ENCODE results near the gene FAM120B. TPM values are rescaled to one million over a fixed set of nuclear protein-coding genes. Genes with fewer than 3 reads are reported as not detected.
A peak's percentile ranks its signal among the peaks of the same experiment; 100 is the strongest.

Gene FAM120B
- total and polyA plus RNA-seq, 4 donors = 5.5 to 38.5 (median 20.4) TPM

DNA sequence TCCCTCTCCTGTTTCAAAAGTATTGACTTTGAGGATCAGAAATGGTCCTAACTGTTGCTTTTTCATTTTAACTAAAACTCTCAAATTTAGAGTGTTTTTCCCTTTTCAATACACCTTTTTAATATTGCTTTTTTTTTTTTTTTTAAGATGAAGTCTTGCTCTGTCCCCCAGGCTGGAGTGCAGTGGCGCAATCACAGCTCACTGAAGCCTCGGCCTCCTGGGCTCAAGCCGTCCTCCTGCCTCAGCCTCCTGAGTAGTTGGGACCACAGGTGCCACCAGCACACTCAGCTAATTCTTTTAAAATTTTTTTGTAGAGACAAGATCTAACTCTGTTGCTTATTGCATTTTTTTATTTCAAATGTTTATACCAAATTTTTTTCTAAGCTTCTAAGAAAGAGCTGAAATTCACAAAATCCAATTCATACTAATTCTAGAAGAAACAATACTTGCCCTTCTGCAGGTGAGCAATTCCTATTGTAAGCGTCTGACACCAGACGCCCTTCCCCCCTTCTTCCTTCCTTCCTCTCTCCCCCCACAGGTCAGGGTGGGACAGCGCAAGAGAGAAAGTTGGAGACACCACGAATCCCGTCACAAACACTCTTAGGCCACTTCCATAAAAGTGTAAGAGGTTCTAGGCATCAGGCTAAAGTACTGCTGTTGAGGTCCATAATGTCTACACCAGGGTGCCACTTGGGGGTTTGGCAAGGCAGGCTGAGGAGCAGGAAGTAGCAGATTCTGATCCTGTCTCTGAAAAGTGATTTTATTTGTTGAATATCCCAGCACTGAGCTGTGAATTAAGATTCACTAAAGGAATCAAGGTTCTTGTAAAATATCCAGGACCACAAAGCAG, 28.4 kb upstream of the FAM120B start:
- Histone ChIP-seq H3K27ac (ENCODE audit: low read depth in 1 of 2, low read length in 2 of 2) (no peak overlapping the region), H3K9me3 (ENCODE audit: control insufficient read depth, low read length) (no peaks in the 10 kb centered on the region), H3K4me1 (ENCODE audit: control insufficient read depth in 1 of 2, insufficient read depth in 2 of 2, low read length in 2 of 2) (no peaks in the 10 kb centered on the region), H3K4me3 (ENCODE audit: low read length in 2 of 2) (no peak overlapping the region), H3K36me3 (ENCODE audit: control insufficient read depth in 1 of 2, insufficient read depth in 2 of 2, low read length in 1 of 2) (no peaks in the 10 kb centered on the region), H3K27me3 (ENCODE audit: control insufficient read depth in 1 of 2, insufficient read depth in 2 of 2, low read length in 1 of 2) (no peaks in the 10 kb centered on the region)
- DNase-seq (peak in 1 of 2 donors; percentile 11), ATAC-seq (ENCODE audit: low FRiP score) (no peak)
- intact Hi-C loops (cut with DNase I) = no loop called here
- 91 to 93% methylated on average over 8 of the region's 8 CpGs for WGBS, 2 donors

DNA sequence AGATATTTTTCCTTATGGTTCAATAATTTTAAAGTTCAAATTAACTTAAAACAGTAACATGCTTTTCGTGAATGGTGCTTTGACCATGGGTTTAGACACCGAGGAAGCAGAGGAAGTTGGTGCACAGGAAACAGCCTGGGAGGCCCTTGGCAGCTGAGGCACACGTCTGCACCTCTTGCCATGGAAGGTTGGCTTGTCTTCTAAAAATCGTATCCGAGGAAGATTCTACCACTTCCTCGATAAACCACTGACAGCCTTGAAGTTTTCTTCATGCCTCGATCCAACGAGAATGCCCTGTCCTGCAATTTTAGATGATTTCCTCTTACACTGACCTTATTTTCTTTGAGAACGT, 27.8 kb upstream of the FAM120B start:
- intact Hi-C loops (cut with DNase I) = no loop called here
- Histone ChIP-seq H3K4me3 (ENCODE audit: low read length in 2 of 2) (no peak overlapping the region), H3K27me3 (ENCODE audit: control insufficient read depth in 1 of 2, insufficient read depth in 2 of 2, low read length in 1 of 2) (no peaks in the 10 kb centered on the region), H3K9me3 (ENCODE audit: control insufficient read depth, low read length) (no peaks in the 10 kb centered on the region), H3K27ac (ENCODE audit: low read depth in 1 of 2, low read length in 2 of 2) (no peak overlapping the region), H3K36me3 (ENCODE audit: control insufficient read depth in 1 of 2, insufficient read depth in 2 of 2, low read length in 1 of 2) (peaks cover 0 to 2% of the 10 kb centered on the region in 2 donors), H3K4me1 (ENCODE audit: control insufficient read depth in 1 of 2, insufficient read depth in 2 of 2, low read length in 2 of 2) (no peaks in the 10 kb centered on the region)
- no peak for ATAC-seq (ENCODE audit: low FRiP score)
- DNase-seq = peak in 1 of 2 donors; percentile 20
- 79 to 82% methylated on average over 9 of the region's 9 CpGs for WGBS, 2 donors

DNA sequence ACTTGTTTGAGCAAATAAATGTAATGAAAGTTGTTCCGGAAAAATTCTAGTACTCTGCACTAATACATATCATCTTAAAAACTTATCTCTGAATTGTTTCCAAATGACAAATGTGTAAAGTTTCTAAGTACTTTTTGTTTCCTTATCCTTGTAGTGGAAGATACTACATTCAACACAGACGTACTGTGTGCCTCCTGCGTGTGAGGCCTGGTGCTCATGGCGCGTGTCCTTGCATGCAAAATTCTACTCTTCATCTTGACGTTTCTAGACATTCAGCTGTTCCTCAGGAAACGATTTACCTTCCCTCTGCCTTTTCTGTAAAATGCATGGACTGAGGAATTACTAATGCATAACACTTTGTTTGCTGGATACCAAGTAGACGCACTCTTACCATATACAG, 27.1 kb upstream of the FAM120B start:
- intact Hi-C loops (cut with DNase I) = no loop called here
- Histone ChIP-seq H3K36me3 (ENCODE audit: control insufficient read depth in 1 of 2, insufficient read depth in 2 of 2, low read length in 1 of 2) (peaks cover 0 to 2% of the 10 kb centered on the region in 2 donors), H3K4me3 (ENCODE audit: low read length in 2 of 2) (no peak overlapping the region), H3K27ac (ENCODE audit: low read depth in 1 of 2, low read length in 2 of 2) (no peak overlapping the region), H3K27me3 (ENCODE audit: control insufficient read depth in 1 of 2, insufficient read depth in 2 of 2, low read length in 1 of 2) (no peaks in the 10 kb centered on the region), H3K4me1 (ENCODE audit: control insufficient read depth in 1 of 2, insufficient read depth in 2 of 2, low read length in 2 of 2) (no peaks in the 10 kb centered on the region), H3K9me3 (ENCODE audit: control insufficient read depth, low read length) (no peaks in the 10 kb centered on the region)
- DNase-seq (no peak), ATAC-seq (ENCODE audit: low FRiP score) (no peak)
- 88 to 89% methylated on average over 8 of the region's 8 CpGs for WGBS, 2 donors

DNA sequence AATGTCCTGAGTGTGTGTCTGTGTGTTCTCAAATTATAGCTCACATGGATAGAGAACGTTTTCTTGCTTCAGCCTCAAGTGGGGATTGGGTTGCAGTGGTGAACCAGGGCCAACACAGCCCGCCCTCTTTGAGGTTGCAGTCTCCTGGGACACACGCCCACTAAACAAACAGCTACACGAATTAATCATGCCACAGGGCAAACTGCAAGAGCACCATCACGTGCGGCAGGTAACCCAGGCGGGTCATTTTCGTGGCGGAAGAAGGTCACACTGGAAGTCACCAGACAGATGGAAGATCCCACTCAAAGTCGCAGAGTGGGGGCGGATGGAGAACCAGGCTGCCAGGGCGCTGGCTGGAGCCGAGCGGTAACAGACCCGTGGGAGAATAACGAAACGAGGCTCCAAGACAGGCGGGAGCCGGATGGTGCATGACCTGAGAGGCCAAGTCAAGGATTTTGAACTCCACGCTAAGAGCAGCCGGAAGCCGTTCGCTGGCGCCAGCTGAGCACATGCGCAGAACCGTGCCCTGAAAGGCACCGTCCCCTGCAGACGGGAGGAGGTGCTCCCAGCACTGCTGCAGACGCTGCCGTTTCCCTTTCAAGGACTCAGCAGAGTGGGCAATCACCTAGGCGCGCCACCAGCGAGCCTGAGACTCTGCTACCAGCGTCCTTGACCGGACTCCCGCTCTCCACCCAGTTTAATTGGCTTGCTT, 26.4 kb upstream of the FAM120B start:
- intact Hi-C loops (cut with DNase I) = no loop called here
- WGBS, 2 donors = 38 to 46% methylated on average over 36 of the region's 36 CpGs
- Histone ChIP-seq H3K27me3 (ENCODE audit: control insufficient read depth in 1 of 2, insufficient read depth in 2 of 2, low read length in 1 of 2) (no peaks in the 10 kb centered on the region), H3K4me1 (ENCODE audit: control insufficient read depth in 1 of 2, insufficient read depth in 2 of 2, low read length in 2 of 2) (no peaks in the 10 kb centered on the region), H3K9me3 (ENCODE audit: control insufficient read depth, low read length) (no peaks in the 10 kb centered on the region), H3K27ac (ENCODE audit: low read depth in 1 of 2, low read length in 2 of 2) (no peak overlapping the region), H3K36me3 (ENCODE audit: control insufficient read depth in 1 of 2, insufficient read depth in 2 of 2, low read length in 1 of 2) (peaks cover 0 to 2% of the 10 kb centered on the region in 2 donors), H3K4me3 (ENCODE audit: low read length in 2 of 2) (peak overlapping the region in 1 of 2 donors; percentile 40)
- peak in 1 of 2 donors; percentile 80 for DNase-seq
- peak; percentile 45 for ATAC-seq (ENCODE audit: low FRiP score)

DNA sequence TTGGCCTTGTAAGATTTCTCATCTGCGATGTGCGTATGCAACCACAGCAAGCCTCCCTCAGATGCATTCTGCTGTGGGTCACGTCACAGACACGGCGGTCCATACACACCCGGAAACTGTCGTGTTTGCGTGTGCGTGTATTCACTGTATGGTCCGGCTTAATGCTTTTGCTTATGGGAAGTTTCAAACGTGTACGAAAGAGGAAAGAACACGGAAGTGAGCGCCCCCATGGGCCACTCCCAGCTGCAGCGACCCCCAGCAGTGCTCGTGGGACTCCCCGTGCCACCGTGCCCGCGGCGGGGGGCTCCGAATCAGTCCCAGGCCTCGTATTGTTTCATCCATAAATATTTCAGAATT, 25.9 kb upstream of the FAM120B start:
- H3K27ac ChIP-seq (ENCODE audit: low read depth in 1 of 2, low read length in 2 of 2) = no peak overlapping the region
- 51 to 56% methylated on average over 23 of the region's 23 CpGs for WGBS, 2 donors
- intact Hi-C loops (cut with DNase I) = no loop called here
- ATAC-seq (ENCODE audit: low FRiP score) (no peak), DNase-seq (no peak)
- H3K27me3 ChIP-seq (ENCODE audit: control insufficient read depth in 1 of 2, insufficient read depth in 2 of 2, low read length in 1 of 2) = no peaks in the 10 kb centered on the region
- H3K36me3 ChIP-seq (ENCODE audit: control insufficient read depth in 1 of 2, insufficient read depth in 2 of 2, low read length in 1 of 2) = peaks cover 0 to 2% of the 10 kb centered on the region in 2 donors
- peak overlapping the region in 1 of 2 donors; percentile 40 for H3K4me3 ChIP-seq (ENCODE audit: low read length in 2 of 2)
- no peaks in the 10 kb centered on the region for H3K4me1 ChIP-seq (ENCODE audit: control insufficient read depth in 1 of 2, insufficient read depth in 2 of 2, low read length in 2 of 2)
- no peaks in the 10 kb centered on the region for H3K9me3 ChIP-seq (ENCODE audit: control insufficient read depth, low read length)

DNA sequence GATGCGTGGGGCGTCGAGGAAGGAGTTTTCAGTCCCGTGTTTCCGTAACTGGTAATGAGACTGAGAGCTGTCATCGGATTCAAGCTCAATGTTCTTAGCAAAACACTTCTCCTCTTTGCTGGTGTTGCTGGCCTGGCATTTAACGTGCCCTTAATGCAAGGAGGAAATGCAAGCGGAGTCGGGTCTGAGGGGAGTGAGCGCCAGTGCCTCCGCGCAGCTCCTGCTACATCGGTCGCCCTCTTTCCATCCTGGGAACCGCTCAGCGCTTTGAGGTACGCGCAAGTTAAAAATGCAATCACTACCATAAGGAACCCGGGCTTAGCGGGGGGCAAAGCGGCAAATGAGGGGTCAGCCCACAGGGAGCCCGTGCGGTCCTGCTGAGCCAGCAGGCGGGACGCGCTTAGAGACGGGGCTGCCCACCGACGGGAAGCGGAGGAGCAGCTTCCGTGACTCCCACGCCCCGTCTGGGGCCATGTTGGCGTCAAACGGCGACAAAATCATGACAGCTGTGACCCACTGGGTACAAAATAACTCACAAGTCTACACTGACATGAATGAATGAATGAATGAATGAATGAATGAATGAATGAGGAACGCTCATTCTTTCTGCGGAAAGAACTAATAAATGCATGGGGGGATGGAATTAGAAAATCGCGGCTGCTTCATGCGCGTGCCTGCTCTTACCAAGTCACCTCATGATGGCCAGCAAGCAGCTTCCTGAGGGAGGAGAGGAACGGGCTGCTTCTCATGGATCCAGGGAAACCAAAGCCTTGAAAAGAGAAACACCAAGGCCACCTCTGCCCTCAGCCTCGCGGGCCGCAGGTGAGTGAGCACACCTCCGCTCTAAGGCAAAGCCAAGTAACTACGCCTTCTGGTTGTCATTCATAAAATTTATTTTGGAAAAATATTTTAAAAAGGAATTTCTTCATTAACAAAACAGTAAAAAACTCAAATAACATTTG, 24.9 kb upstream of the FAM120B start:
- Histone ChIP-seq H3K4me3 (ENCODE audit: low read length in 2 of 2) (no peak overlapping the region), H3K4me1 (ENCODE audit: control insufficient read depth in 1 of 2, insufficient read depth in 2 of 2, low read length in 2 of 2) (no peaks in the 10 kb centered on the region), H3K27ac (ENCODE audit: low read depth in 1 of 2, low read length in 2 of 2) (no peak overlapping the region), H3K27me3 (ENCODE audit: control insufficient read depth in 1 of 2, insufficient read depth in 2 of 2, low read length in 1 of 2) (no peaks in the 10 kb centered on the region), H3K36me3 (ENCODE audit: control insufficient read depth in 1 of 2, insufficient read depth in 2 of 2, low read length in 1 of 2) (peaks cover 0 to 2% of the 10 kb centered on the region in 2 donors), H3K9me3 (ENCODE audit: control insufficient read depth, low read length) (no peaks in the 10 kb centered on the region)
- intact Hi-C loops (cut with DNase I) = no loop called here
- WGBS, 2 donors = 85 to 87% methylated on average over 48 of the region's 48 CpGs
- DNase-seq (peak in 1 of 2 donors; percentile 17), ATAC-seq (ENCODE audit: low FRiP score) (no peak)

DNA sequence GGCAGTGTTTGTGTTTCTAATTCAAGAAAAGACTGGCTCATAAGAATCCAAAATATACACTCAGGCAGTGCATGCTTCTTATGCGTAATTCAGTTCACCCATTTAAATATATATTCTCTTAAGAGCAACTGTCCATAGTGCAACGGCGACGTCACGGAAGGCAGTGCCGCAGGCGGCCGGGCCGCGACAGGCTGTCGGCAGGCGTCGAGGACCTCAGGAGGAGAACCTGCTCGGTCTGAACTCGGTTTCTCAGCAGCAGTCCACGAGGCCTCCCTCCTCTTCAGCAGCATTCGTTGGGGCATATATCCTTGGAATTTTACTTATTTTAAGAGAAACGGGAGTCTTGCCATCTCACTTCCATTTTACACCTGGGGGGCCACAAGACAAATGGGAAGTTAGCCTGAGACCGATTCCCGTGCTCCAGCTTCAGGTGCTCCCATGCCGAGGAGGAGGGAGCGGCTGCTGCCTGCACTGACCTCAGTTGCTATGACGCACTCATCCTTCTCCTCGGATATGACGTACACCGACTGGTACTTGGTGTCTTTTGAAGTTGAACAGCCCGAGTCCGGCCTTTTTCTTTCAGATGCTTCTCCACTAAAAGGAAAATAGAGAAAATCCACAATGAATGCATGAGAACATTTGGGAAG, 23.9 kb upstream of the FAM120B start:
- H3K27ac ChIP-seq (ENCODE audit: low read depth in 1 of 2, low read length in 2 of 2) = no peak overlapping the region
- intact Hi-C loops (cut with DNase I) = no loop called here
- peaks cover 0 to 2% of the 10 kb centered on the region in 2 donors for H3K36me3 ChIP-seq (ENCODE audit: control insufficient read depth in 1 of 2, insufficient read depth in 2 of 2, low read length in 1 of 2)
- no peak overlapping the region for H3K4me3 ChIP-seq (ENCODE audit: low read length in 2 of 2)
- H3K9me3 ChIP-seq (ENCODE audit: control insufficient read depth, low read length) = no peaks in the 10 kb centered on the region
- H3K4me1 ChIP-seq (ENCODE audit: control insufficient read depth in 1 of 2, insufficient read depth in 2 of 2, low read length in 2 of 2) = no peaks in the 10 kb centered on the region
- peak in 1 of 2 donors; percentile 46 for DNase-seq
- WGBS, 2 donors = 94% methylated on average over 28 of the region's 28 CpGs
- ATAC-seq (ENCODE audit: low FRiP score) = no peak
- no peaks in the 10 kb centered on the region for H3K27me3 ChIP-seq (ENCODE audit: control insufficient read depth in 1 of 2, insufficient read depth in 2 of 2, low read length in 1 of 2)

All from aorta (tissue), 5 donors.